PFSK-1 (cell line): ENCODE data around the gene LRRN4CL.

ENCODE experiments used
- FOXP2 ChIP-seq: optimal IDR thresholded peaks from 2 replicates; pipeline ENCODE3; 2011; ENCODE audit warnings: borderline replicate concordance, control low read depth, inconsistent platforms; ENCODE audit not compliant: insufficient read depth; ENCODE audit errors: extremely low read length, extremely low read depth
- POLR2AphosphoS5 ChIP-seq: IDR thresholded peaks from 2 replicates; pipeline ENCODE4 v1.6.1; 2012; ENCODE audit warnings: low read depth, mild to moderate bottlenecking, control low read depth, low read length, moderate library complexity
- SIN3A ChIP-seq: IDR thresholded peaks from 2 replicates; pipeline ENCODE4 v1.6.1; 2012; ENCODE audit warnings: mild to moderate bottlenecking, low read length, moderate library complexity, borderline replicate concordance; ENCODE audit not compliant: insufficient read depth
- TAF1 ChIP-seq: IDR thresholded peaks from 2 replicates; pipeline ENCODE4 v1.6.1; 2012; ENCODE audit warnings: low read length, control low read depth, borderline replicate concordance; ENCODE audit not compliant: insufficient read depth
- TF ChIP-seq, protein P1 (sequence below), 2 experiments: IDR thresholded peaks; 2 replicates each; pipeline versions ENCODE4 v1.6.1 to v1.8.0; 2011 to 2012; ENCODE audit warnings: low read depth in 2 of 2, low read length in 2 of 2, control low read depth in 1 of 2, inconsistent platforms in 1 of 2, mild to moderate bottlenecking in 1 of 2, moderate library complexity in 1 of 2; ENCODE audit not compliant: insufficient read depth in 1 of 2

DNA sequence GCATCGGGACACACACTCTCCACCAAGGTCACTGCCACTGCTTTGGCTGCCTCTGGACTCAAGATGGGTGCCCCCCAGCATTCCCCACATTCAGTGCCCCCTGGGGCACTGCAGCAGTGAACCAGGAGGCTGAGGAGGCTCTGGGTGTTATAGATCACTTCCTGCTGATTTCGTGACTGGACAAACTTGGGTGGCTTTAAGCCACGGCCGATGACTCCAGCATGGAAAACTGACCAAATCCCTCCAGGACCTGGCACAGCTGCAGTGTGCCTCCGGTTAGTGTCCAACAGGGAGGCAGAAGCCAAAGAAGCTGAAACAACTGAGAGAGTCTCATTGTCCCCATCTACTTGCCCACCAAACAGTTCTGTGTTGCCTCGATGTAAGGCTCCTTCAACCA, 41.7 kb downstream of the LRRN4CL start:
- TF ChIP-seq TAF1: no peak
- TF ChIP-seq POLR2AphosphoS5: no peak
- TF ChIP-seq, protein P1, sequence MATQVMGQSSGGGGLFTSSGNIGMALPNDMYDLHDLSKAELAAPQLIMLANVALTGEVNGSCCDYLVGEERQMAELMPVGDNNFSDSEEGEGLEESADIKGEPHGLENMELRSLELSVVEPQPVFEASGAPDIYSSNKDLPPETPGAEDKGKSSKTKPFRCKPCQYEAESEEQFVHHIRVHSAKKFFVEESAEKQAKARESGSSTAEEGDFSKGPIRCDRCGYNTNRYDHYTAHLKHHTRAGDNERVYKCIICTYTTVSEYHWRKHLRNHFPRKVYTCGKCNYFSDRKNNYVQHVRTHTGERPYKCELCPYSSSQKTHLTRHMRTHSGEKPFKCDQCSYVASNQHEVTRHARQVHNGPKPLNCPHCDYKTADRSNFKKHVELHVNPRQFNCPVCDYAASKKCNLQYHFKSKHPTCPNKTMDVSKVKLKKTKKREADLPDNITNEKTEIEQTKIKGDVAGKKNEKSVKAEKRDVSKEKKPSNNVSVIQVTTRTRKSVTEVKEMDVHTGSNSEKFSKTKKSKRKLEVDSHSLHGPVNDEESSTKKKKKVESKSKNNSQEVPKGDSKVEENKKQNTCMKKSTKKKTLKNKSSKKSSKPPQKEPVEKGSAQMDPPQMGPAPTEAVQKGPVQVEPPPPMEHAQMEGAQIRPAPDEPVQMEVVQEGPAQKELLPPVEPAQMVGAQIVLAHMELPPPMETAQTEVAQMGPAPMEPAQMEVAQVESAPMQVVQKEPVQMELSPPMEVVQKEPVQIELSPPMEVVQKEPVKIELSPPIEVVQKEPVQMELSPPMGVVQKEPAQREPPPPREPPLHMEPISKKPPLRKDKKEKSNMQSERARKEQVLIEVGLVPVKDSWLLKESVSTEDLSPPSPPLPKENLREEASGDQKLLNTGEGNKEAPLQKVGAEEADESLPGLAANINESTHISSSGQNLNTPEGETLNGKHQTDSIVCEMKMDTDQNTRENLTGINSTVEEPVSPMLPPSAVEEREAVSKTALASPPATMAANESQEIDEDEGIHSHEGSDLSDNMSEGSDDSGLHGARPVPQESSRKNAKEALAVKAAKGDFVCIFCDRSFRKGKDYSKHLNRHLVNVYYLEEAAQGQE (IDR thresholded peaks at IDR 0.05; ENCODE audit: insufficient read depth in 1 of 2, low read depth in 2 of 2, low read length in 2 of 2): no peak
- no peak for TF ChIP-seq SIN3A
- no peak for TF ChIP-seq FOXP2
